ENCODE results near the gene DRC3.

DNA sequence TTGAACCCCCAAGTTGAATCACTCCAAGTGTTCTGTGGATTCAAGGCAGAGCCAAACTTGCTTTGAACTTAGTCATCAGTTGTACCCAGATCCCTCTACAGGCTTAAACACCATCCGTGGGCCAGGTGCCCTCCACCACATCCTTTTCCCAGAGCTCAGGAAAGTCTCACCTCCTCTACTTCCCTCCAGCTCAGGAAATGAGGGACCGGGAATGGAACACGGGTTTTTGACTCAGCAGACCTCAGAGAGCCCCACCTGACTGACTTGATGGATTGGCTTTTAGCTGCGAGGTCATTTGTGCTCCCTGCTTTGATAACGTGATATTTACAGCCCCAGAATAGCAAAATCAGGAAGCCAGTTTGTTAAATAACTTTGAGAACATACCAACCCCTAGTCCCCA, 86.6 kb downstream of the DRC3 start:
- TF ChIP-seq, protein P1, sequence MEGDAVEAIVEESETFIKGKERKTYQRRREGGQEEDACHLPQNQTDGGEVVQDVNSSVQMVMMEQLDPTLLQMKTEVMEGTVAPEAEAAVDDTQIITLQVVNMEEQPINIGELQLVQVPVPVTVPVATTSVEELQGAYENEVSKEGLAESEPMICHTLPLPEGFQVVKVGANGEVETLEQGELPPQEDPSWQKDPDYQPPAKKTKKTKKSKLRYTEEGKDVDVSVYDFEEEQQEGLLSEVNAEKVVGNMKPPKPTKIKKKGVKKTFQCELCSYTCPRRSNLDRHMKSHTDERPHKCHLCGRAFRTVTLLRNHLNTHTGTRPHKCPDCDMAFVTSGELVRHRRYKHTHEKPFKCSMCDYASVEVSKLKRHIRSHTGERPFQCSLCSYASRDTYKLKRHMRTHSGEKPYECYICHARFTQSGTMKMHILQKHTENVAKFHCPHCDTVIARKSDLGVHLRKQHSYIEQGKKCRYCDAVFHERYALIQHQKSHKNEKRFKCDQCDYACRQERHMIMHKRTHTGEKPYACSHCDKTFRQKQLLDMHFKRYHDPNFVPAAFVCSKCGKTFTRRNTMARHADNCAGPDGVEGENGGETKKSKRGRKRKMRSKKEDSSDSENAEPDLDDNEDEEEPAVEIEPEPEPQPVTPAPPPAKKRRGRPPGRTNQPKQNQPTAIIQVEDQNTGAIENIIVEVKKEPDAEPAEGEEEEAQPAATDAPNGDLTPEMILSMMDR (conservative IDR thresholded peaks at IDR 0.05 in 1 of 2, IDR thresholded peaks at IDR 0.05 in 1 of 2; ENCODE audit: extremely low read depth in 1 of 2, insufficient read depth in 1 of 2, low read depth in 1 of 2, low read length in 2 of 2) = no peak
- no peak for TF ChIP-seq EZH2 (IDR thresholded peaks at IDR 0.05; ENCODE audit: borderline replicate concordance, low read length)
